ENCODE measurements around the gene SAMD3. TPM values are rescaled to one million over a fixed set of nuclear protein-coding genes. Genes with fewer than 3 reads are reported as not detected.
"Not testable (repeated sequence)": the region's sequence is repeated elsewhere in the genome, so short reads cannot be mapped to it uniquely, and the experiment has no call there.

SAMD3 gene
- total RNA-seq, 1 donor from 2014 or later: not detected

DNA sequence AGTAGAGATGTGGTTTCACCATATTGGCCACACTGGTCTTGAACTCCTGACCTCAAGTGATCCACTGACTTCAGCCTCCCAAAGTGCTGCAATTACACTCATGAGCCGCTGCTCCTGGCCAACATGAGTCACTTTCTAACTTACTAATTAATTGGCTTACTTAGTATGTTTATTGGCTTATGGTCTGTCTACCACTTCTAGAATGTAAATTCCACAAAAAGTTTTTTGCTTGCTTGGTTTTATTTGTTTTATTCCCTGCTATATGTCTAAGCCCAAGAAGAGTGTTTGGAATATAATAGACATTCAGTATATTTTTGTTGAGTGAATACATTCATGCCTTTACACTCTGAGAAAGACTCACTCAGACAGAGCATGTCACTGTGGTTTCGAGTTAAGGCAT, 86.0 kb downstream of the SAMD3 start:
- peak; percentile 92 for DNase-seq (ENCODE audit: low read depth)

GRCh38 chr6:130134582-130134981, 88.2 kb downstream of the SAMD3 start:
- no peak for DNase-seq (ENCODE audit: low read depth)

GRCh38 chr6:130132286-130132701, 90.5 kb downstream of the SAMD3 start:
- no peak for DNase-seq (ENCODE audit: low read depth)

DNA sequence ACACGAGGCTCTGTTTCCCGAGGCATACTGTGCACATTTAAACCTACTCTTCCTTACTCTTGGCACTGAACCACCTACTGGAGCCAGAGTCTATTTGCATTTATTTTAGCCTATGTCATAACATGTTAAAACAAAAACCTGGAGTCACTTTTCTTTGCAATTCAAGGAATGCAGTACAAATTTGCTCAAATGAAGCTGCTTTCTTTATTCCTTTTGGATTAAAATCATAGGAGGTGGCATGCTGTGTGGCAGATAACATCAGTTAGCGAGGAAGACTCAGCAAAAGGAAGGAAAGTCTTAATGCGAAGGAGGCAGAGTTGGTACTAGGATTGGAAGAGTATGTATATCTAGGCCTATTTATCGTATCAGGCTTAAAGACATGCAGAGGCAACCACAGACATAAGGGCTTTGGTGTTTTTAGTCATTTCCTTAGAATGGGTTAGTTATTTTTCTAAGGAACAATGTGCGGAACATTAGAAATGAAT, 92.9 kb downstream of the SAMD3 start:
- no peak for DNase-seq (ENCODE audit: low read depth)

GRCh38 chr6:130128326-130128725, 94.4 kb downstream of the SAMD3 start:
- DNase-seq (ENCODE audit: low read depth): no peak

DNA sequence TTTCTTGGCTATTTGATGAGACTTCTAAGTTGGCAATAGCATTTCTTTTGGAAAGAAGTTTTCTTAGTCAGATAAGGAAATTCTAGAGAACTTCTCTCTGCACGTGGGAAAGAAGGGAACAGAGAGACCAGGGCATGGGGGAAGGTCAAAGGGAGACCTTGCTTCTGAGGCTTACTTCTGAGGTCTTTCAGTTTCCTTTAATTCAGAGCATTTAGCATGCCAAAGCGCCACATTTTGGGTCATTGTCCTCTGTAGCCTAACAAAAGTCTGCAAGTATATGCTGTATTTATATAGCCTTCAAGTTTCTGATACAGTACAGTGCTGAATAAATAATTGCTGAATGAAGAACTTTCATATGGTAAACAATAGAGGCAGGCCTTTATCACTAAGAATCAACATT, 95.6 kb downstream of the SAMD3 start:
- DNase-seq (ENCODE audit: low read depth): no peak

- no peak for DNase-seq (ENCODE audit: low read depth)
These were observed 100.5 kb downstream of the SAMD3 start for GRCh38 chr6:130122243-130122642.

DNA sequence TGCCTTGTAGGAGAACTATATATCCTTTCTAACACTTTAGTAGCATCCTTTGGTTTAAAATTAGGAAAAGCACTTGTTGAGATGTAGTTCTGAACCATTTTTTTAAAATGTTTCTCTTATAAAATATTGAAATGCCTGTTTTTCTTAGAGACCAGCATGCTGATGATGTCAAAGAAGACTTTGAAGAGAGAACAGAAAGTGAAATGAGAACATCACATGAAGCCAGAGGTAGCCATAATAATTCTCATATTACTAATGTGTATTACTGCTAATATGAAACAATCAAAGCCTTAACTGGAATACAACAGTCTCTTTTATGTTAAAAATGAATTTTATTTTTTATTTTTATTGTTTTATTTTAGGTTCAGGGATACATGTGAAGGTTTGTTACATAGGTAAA, 102.0 kb downstream of the SAMD3 start:
- DNase-seq (ENCODE audit: low read depth): no peak

DNA sequence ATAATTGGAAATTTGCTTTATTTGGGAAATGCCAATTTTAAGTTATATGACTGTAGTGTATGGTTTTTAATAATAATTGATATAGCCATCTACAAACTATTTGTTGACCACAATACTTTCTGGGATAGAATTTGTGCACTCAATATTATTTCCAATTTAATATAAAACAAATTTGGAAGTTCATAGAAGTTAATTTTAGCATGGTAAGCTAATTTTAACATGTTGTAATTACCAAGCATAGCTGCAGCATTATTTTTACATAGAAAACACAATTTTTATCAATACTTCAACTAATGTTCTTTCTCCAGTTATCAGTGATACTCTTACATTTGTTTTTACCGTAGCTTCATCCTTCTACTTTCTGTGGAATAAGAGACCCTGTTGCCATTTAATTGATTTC, 103.5 kb downstream of the SAMD3 start:
- DNase-seq (ENCODE audit: low read depth): no peak

GRCh38 chr6:130118236-130118635, 104.5 kb downstream of the SAMD3 start:
- DNase-seq (ENCODE audit: low read depth): peak; percentile 87

DNA sequence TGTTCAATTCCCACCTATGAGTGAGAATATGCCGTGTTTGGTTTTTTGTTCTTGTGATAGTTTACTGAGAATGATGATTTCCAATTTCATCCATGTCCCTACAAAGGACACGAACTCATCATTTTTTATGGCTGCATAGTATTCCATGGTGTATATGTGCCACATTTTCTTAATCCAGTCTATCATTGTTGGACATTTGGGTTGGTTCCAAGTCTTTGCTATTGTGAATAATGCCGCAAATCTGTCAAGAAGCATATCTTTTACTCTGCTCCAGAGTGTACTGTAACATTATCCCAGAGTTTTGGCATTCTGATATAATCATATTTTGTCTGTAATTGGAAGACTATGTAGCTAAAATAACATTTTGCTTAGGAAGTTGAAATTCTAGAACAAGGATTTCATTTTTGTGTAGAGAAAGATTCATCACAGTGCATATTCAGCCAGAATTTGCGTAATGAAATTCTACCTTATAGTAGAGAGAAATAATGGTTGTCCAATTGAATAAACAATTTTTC, 105.5 kb downstream of the SAMD3 start:
- not testable (repeated sequence) for DNase-seq (ENCODE audit: low read depth)

DNA sequence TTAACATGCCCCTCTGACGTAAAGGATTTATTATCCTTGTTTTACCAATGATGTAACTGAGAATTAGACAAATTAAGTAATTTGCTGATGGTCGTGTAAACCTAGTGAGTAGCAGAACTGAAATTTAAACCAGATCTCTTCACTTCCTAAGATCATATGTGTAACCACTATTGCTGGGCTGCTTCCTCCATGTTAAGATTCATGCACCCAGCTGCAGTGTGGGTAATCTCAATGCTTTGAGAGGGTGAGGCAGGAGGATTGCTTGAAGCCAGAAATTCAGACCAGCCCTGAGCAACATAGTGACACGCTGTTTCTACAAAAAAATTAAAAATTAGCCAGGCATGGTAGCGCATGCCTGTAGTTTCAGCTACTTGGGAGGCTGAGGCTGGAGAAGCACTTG, 106.5 kb downstream of the SAMD3 start:
- DNase-seq (ENCODE audit: low read depth): no peak

DNA sequence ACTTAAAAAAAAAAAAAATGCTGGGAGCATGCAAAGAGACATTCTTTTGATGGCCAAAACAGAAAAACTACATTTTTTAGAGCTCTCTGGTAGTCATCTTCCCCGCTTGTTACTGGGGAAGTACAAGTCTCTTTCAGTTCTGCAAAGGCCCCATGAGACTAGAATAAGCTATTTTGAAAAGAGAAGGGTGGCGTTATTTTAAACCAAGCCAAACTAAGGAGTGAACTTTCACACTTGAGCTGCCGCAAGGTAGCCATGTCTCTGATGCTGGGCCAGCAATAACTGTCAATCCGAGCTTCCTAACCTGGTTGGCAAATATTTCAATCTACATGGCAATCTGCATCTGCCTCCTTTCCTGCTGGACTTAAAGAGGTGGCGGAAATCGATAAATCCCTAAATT, 107.7 kb downstream of the SAMD3 start:
- DNase-seq (ENCODE audit: low read depth): no peak

- no peak for DNase-seq (ENCODE audit: low read depth)
These were observed 109.5 kb downstream of the SAMD3 start for GRCh38 chr6:130113201-130113710.

DNA sequence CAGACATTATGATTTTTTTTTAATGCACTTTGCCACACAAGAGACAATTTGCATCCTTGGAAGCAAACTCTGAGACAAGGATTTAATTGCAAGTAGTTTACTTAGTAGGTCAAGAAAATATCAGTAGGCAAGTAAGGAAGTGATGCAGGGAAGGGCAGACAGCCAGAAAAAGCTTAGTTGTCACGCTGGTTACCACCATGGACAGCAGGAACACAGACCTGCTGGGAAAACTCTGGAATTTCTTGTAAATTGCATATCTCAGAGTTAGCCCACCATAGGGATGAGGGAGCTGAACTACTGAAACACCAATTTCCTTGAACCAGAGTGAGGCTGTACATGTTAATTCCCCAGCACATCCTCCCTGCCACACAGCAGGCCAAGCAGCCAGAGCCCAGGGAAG, 111.7 kb downstream of the SAMD3 start:
- no peak for DNase-seq (ENCODE audit: low read depth)

- DNase-seq (ENCODE audit: low read depth): peak; percentile 33
These were observed 115.0 kb downstream of the SAMD3 start for GRCh38 chr6:130107710-130108109.

- DNase-seq (ENCODE audit: low read depth): no peak
These were observed 116.6 kb downstream of the SAMD3 start for GRCh38 chr6:130105996-130106704.

- no peak for DNase-seq (ENCODE audit: low read depth)
These were observed 123.6 kb downstream of the SAMD3 start for GRCh38 chr6:130099119-130099518.

DNA sequence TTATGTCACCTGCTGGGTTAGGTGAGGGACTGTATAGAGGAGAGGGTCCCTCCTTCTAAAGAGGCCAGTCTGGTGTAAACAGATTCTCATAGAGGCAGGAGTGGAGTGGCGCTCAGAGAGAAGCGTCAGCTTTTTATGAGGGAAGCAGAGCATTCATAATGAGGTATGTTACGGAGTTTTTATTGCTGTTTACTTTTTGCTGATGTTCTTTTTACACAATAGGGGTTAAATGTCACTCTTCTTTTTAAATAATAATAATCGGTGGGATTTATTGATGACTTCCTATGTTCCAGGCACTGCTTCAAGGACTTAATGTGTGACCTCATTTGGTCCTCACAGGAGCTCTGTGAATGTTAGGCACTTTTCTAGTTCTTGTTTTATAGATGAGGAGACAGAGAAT, 124.4 kb downstream of the SAMD3 start:
- DNase-seq (ENCODE audit: low read depth): no peak

Measured in renal cortical epithelial cell (primary cell).